Measurements from ENCODE around the gene ARHGEF16. TPM values are rescaled to one million over a fixed set of nuclear protein-coding genes. Genes with fewer than 3 reads are reported as not detected.

ARHGEF16 gene
- total RNA-seq, 1 experiment from 2014 or later: 10.1 TPM

DNA sequence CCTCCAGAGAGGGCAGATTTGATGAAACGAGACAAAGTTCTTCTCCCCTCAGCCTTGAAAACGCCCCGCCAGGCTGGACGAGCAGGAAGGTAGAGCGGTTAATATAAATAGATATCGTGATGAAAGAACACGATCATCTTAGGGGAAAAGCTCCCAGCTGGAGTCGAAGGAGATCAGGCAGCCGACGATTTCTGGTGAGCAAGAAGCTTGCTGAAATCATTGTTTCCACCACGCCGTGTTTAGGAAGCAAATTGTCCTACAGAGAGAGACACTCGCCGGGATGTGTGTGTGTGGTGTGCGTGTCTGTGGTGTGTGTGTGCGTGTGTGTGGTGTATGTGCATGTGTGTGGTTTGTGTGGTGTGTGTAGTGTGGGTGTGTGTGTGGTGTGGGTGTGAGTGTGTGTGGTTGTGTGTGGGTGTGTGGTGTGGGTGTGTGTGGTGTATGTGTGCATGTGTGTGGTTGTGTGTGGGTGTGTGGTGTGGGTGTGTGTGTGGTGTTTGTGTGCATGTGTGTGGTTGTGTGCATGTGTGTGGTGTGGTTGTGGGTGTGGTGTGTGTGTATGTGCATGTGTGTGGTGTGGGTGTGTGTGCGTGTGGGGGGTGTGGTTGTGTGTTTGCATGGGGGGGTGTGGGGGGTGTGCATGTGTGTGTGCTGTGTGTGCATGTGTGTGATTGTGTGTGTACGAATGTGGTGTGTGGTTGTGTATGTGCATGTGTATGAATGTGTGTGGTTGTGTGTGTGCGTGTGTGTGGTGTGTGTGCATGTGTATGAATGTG is 44.9 kb upstream of the ARHGEF16 start:
- H3K36me3 ChIP-seq (ENCODE audit: control insufficient read depth, insufficient read depth, low read length): no peaks in the 10 kb centered on the region
- intact Hi-C loops (cut with micrococcal nuclease; ENCODE audit: unreplicated experiment): no loop called here
- TF ChIP-seq, protein P1, sequence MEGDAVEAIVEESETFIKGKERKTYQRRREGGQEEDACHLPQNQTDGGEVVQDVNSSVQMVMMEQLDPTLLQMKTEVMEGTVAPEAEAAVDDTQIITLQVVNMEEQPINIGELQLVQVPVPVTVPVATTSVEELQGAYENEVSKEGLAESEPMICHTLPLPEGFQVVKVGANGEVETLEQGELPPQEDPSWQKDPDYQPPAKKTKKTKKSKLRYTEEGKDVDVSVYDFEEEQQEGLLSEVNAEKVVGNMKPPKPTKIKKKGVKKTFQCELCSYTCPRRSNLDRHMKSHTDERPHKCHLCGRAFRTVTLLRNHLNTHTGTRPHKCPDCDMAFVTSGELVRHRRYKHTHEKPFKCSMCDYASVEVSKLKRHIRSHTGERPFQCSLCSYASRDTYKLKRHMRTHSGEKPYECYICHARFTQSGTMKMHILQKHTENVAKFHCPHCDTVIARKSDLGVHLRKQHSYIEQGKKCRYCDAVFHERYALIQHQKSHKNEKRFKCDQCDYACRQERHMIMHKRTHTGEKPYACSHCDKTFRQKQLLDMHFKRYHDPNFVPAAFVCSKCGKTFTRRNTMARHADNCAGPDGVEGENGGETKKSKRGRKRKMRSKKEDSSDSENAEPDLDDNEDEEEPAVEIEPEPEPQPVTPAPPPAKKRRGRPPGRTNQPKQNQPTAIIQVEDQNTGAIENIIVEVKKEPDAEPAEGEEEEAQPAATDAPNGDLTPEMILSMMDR (IDR thresholded peaks at IDR 0.05): no peak
- no peak for TF ChIP-seq POLR2AphosphoS5 (IDR thresholded peaks at IDR 0.05; ENCODE audit: low read depth, low read length)
- no peak for TF ChIP-seq SIN3A (IDR thresholded peaks at IDR 0.05; ENCODE audit: borderline replicate concordance, insufficient read depth, low read depth, low read length)
- no peak for TF ChIP-seq TCF7L2 (IDR thresholded peaks at IDR 0.05; ENCODE audit: low read depth, low read length)
- TF ChIP-seq REST (IDR thresholded peaks at IDR 0.05; ENCODE audit: insufficient read depth in 1 of 2, low read depth in 2 of 2, low read length in 1 of 2): no peak
- H3K9me3 ChIP-seq (ENCODE audit: control insufficient read depth, insufficient read depth, low read depth, low read length): no peaks in the 10 kb centered on the region
- ChIA-PET POLR2A (no interaction called here), CTCF (interaction anchor here (1.3 kb wide), 1 partner anchor 59 kb away, joined by 5 read pairs; no protein-coding TSS in a partner anchor)
- BruUV-seq (replicated peaks): no TSS peak
- in situ Hi-C loops (cut with HindIII; ENCODE audit: low pct_unique_long_range_greater_than_20kb, low sequenced_read_pairs): no loop called here
- H3K4me1 ChIP-seq (ENCODE audit: control insufficient read depth, insufficient read depth, low read length): no peaks in the 10 kb centered on the region
- H3K4me3 ChIP-seq (ENCODE audit: low read depth in 2 of 2, low read length in 2 of 2): no peak overlapping the region
- no peak for ATAC-seq
- H3K27ac ChIP-seq (ENCODE audit: low read length): no peak overlapping the region
- no peak for DNase-seq (ENCODE audit: low read depth, low spot score)
- H3K27me3 ChIP-seq (ENCODE audit: control insufficient read depth, insufficient read depth, low read length): no peaks in the 10 kb centered on the region

GRCh38 chr1:3410142-3410925 is 44.1 kb upstream of the ARHGEF16 start:
- BruUV-seq (replicated peaks): no TSS peak
- no peaks in the 10 kb centered on the region for H3K4me1 ChIP-seq (ENCODE audit: control insufficient read depth, insufficient read depth, low read length)
- no peaks in the 10 kb centered on the region for H3K9me3 ChIP-seq (ENCODE audit: control insufficient read depth, insufficient read depth, low read depth, low read length)
- ATAC-seq (peak; percentile 88), DNase-seq (ENCODE audit: low read depth, low spot score) (no peak)
- intact Hi-C loops (cut with micrococcal nuclease; ENCODE audit: unreplicated experiment) (no loop called here), in situ Hi-C loops (cut with HindIII; ENCODE audit: low pct_unique_long_range_greater_than_20kb, low sequenced_read_pairs) (no loop called here)
- H3K27me3 ChIP-seq (ENCODE audit: control insufficient read depth, insufficient read depth, low read length): no peaks in the 10 kb centered on the region
- TF ChIP-seq REST (IDR thresholded peaks at IDR 0.05; ENCODE audit: insufficient read depth in 1 of 2, low read depth in 2 of 2, low read length in 1 of 2): no peak
- TF ChIP-seq, protein P1 (IDR thresholded peaks at IDR 0.05): peak; percentile 80
- no peak for TF ChIP-seq TCF7L2 (IDR thresholded peaks at IDR 0.05; ENCODE audit: low read depth, low read length)
- no peak for TF ChIP-seq SIN3A (IDR thresholded peaks at IDR 0.05; ENCODE audit: borderline replicate concordance, insufficient read depth, low read depth, low read length)
- TF ChIP-seq POLR2AphosphoS5 (IDR thresholded peaks at IDR 0.05; ENCODE audit: low read depth, low read length): no peak
- CTCF ChIA-PET: interaction anchor here (1.3 kb wide), 1 partner anchor 59 kb away, joined by 5 read pairs; no protein-coding TSS in a partner anchor
- no peaks in the 10 kb centered on the region for H3K36me3 ChIP-seq (ENCODE audit: control insufficient read depth, insufficient read depth, low read length)
- H3K27ac ChIP-seq (ENCODE audit: low read length): no peak overlapping the region
- POLR2A ChIA-PET: no interaction called here
- H3K4me3 ChIP-seq (ENCODE audit: low read depth in 2 of 2, low read length in 2 of 2): no peak overlapping the region
